Measurements from ENCODE around the gene CBX1.
"Not testable (repeated sequence)": the region's sequence is repeated elsewhere in the genome, so short reads cannot be mapped to it uniquely, and the experiment has no call there.

CBX1 gene

DNA sequence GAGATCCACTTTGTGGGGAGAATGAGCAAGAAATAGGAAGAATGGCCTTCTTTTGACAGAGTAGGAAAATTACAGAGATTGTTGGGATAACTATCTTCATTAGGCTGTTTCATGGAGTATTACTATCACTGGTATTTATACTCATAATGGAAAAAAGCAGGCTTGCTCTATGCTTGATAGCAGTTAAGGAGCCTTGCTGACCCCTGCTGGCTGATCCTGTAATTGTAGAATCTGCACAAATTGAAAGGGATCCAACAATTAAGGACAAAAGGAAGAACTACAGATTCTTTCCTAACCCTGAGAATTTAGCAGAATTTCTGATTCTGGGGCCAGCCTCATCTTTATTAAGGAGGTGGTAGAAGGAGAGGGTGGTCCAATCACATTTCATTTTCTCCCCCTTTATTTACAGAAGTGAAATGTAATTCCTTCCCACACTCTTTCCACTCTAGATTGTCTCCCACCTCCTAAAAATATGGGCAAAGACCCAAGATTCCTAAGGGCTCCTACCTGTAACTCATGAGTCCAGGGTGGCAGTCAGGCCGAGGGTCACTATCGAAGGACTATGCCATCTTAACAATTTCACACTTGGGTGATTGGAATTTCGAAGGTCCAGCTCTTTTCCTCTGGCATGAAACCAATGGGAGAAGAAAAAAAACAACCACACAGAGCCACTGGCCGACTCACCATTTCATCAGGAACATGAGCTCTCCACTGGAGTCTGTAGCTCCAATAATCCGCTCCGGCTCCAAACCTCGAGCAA lies 26.8 kb downstream of the CBX1 start:
- DNase-seq = peak in 40 of 58 donors; percentile 6 to 83 (median 40)

DNA sequence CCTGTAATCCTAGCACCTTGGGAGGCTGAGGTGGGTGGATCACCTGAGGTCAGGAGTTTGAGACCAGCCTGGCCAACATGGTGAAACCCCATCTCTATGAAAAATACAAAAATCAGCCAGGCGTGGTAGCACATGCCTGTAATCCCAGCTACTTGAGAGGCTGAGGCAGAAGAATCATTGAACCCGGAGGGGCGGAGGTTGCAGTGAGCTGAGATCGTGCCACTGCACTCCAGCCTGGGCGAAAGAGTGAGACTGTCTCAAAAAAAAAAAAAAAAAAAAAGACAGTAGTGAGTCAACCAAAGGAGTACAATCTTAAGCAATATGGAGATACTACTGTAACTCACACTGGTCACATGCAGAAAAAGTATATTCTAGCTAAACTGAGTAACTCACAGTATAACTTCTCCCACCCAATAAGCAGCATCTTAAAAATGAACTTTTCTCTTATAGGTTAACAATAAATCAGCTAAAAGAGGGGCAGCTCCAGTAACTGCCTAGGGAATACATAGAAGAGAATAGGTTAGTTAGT lies 27.6 kb downstream of the CBX1 start:
- DNase-seq = not testable (repeated sequence)

DNA sequence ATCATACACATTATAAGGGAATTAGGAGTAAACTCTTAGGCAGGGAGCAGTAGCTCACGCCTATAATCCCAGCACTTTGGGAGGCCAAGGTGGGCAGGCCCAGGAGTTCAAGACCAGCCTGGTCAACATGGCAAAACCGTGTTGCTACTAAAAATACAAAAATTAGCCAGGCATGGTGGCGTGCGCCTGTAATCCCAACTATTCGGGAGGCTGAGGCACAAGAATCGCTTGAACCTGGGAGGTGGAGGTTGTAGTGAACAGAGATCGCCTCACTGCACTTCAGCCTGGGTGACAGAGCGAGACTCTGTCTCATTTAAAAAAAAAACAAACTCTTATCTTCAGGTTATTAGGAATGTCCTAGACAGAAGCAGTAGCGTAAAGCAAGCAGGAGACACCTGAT lies 28.5 kb downstream of the CBX1 start:
- not testable (repeated sequence) for DNase-seq

DNA sequence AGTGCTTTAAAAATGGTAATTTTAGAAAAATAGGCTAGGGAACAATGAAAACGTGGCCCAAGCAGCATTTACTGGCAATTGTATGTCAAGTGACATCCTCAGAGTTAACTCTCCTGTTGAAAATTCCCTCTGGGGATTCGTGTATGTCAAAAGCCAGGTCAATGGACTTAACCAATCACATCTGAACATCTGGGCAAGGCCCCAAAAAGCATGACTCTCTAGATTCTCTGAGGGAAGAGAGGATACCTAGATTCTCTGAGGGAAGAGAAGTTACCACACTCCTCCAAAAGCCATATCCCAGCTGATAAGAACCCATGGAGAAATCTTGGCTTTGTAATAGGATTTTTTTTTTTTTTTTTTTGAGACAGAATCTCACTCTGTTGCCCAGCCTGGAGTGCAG lies 29.6 kb downstream of the CBX1 start:
- DNase-seq = no peak

DNA sequence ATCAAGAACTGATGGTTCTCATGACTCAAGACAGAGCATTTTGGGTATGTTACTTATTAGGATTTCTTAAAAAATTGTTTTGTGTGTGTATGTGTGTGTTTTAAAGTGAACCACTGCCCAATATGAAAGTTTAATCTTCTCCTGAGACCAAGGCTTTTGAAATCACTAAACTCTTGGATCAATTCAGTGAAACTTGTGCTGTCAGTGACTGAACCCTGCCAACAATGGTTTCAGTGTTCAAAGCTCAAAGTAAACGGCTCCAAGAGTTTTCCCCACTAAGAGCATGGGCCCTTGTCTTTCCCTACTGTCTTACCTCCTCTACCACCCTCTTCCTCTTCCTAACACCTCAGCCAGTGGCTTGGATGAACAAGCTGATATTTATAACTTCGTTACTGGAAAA lies 31.1 kb downstream of the CBX1 start:
- DNase-seq = no peak

DNA sequence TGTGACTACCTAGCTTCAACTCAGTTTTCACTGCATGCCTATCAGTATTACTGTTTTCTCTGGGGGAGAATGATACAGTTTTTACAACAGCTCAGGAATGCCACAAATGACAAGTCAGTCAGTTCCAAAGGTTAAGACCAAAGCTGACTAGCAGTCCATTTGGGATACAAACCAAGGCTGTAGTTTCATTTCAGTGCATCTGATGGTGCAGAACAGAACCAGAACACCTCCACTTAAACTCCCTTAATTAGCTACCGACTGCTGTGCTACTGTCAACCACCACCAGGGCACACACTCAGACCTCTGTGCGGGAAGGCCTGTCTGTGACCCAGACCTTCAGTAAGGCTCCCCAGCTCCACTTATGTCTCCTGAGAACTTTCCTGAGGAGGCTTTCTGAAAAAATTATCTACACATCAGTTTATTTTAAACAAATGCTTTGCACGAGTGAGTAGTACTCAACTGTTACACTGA lies 32.8 kb downstream of the CBX1 start:
- no peak for DNase-seq

DNA sequence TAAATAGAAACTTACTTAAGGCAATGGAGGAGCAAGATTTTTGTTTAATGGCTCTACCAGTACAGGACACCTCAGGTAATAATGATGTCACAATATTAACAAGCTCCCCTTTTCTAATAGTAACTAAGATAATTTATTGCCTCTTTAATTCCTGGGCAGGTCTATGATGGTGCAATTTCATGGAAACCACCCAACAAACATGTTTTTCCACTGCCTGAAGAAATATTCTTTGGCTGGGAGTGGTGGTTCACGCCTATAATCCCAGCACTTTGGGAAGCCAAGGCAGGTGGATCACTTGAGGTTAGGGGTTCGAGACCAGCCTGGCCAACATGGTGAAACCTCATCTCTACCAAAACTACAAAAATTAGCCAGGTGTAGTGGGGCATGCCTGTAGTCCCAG lies 33.5 kb downstream of the CBX1 start:
- not testable (repeated sequence) for DNase-seq

DNA sequence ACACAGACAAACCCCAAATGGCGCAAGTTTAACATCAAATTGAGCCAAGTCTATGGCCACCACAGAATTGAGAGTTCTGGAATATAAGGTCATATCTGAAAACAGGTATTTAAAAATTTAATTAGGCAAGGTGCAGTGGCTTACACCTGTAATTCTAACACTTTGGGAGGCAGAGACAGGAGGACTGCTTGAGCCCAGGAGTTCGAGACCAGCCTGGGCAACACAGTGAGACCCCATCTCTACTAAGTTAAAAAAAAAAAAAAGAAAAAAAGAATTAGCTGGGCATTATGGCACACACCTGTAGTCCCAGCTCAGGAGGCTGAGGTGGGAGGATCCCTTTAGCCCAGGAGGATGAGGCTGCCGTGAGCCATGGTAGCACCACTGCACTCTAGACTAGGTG lies 34.0 kb downstream of the CBX1 start:
- no peak for DNase-seq

DNA sequence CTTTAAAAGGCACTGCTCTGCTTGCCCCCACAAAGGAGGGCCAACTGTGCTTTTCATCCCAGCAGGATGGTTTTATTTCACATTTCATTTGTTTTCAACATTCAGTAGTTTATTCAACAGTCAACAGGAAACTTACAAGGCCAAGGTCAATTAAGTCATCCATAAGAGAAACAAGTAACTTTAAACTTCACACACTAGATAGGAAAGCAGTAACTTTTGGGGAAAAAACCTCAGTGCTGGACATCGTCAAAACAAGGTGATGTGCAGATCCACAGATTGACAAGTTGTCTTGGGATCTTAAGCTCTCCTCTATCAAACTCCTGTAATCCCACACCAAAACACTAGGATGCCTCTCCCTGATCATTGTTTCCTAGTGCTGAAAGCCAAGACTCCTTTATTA lies 34.6 kb downstream of the CBX1 start:
- no peak for DNase-seq

DNA sequence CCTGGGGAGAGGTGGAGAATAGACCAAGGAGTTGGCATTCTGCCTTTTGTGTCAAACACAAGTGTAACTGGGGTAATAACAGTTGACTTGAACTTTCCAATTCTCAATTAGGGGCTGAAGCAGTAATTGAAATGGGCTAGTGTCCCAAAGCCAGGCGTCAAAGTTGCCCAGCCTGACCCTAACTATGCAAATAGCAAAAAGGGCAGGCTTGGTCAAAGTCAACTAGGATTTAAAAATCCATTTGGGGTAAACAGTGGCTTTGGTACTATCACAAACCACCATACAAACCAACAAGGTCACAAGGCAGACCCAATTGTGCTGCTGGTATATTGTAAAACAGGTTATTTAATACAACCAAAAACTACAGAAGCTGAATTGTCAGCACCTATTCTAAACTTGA lies 35.1 kb downstream of the CBX1 start:
- no peak for DNase-seq

DNA sequence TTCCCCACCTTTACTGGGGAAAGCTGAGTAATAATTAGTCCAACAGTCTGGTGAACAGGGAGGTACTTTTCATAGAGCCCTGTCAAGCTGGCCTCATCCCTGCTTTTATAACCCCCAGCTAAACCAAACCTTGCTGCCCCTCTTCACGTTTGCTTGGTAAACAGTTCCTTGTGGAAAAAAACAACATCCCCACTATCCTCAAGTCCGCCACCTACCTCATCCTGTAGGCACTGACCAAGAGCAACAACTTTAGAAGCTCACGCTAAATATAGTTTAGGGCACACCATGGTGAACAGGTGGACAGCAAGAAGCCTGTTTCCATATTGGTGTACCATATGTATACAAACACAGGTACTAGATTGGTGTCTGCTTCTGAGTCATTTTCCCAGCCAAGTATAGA lies 36.6 kb downstream of the CBX1 start:
- no peak for DNase-seq

DNA sequence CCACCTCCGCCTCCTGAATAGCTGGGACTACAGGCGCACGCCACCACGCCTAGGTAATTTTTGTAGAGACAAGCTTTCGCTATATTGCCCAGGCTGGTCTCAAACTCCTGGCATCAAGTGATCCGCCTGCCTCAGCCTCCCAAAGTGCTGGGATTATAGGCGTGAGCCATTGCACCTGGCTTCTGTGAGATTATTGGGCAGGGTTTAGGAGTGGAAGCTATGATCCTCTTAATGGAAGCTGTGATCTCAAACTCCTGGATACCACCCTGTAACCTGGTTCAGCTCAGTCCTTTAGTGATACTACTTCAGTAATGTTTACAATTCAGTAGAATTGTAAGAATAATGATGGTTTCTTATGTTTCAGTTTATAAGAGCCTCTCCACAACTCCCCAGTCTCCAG lies 39.0 kb downstream of the CBX1 start:
- DNase-seq = no peak

DNA sequence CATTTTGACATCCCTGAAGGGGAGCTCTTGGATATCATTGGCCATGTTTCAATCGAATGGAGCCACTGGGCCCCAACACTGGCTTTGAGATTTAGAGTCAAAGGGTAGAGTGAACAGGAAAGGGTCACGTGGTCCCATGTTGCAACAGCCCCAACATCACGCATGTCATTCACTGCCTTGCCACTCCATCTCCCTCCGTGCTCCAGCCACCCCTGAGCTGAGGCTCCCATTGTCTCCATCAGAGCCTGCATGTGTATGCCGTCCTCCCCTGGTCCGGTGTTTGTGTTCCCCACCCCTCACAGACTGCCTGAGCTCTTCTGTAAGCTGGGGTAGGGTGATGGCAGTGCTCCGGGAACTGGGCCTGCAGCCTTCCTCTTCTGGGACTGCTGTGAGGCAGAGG lies 41.0 kb downstream of the CBX1 start:
- no peak for DNase-seq

DNA sequence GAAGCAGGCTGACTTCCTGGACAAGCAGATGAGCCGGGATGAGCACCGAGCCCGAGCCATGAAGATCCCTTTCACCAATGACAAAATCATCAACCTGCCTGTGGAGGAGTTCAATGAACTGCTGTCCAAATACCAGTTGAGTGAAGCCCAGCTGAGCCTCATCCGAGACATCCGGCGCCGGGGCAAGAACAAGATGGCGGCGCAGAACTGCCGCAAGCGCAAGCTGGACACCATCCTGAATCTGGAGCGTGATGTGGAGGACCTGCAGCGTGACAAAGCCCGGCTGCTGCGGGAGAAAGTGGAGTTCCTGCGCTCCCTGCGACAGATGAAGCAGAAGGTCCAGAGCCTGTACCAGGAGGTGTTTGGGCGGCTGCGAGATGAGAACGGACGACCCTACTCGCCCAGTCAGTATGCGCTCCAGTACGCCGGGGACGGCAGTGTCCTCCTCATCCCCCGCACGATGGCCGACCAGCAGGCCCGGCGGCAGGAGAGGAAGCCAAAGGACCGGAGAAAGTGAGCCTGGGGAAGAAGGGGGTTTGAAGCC lies 42.1 kb downstream of the CBX1 start:
- no peak for DNase-seq

DNA sequence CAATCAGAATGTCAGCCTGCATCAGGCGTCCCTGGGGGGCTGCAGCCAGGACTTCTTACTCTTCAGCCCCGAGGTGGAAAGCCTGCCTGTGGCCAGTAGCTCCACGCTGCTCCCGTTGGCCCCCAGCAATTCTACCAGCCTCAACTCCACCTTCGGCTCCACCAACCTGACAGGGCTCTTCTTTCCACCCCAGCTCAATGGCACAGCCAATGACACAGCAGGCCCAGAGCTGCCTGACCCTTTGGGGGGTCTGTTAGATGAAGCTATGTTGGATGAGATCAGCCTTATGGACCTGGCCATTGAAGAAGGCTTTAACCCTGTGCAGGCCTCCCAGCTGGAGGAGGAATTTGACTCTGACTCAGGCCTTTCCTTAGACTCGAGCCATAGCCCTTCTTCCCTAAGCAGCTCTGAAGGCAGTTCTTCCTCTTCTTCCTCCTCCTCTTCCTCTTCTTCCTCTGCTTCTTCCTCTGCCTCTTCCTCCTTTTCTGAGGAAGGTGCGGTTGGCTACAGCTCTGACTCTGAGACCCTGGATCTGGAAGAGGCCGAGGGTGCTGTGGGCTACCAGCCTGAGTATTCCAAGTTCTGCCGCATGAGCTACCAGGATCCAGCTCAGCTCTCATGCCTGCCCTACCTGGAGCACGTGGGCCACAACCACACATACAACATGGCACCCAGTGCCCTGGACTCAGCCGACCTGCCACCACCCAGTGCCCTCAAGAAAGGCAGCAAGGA lies 42.7 kb downstream of the CBX1 start:
- no peak for DNase-seq

DNA sequence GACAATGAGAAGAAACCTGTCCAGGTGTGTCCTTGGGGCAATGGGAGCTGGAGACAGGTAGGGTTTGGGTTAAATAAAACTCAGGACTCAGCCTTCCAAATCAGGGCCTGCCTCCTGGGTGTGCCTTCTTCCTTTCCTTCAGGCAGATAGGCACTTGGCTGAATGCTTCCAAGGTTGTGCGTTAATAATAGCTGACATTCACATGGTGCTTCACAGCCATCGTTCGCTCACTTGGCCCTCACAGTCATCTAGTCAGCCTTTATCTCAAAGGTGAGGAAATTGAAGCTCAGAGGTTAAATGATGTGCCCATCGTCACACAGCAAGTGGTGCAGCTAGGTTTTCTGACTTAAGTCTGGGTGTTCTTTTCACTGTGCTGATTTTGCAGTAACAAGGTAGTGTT lies 43.7 kb downstream of the CBX1 start:
- DNase-seq = no peak

DNA sequence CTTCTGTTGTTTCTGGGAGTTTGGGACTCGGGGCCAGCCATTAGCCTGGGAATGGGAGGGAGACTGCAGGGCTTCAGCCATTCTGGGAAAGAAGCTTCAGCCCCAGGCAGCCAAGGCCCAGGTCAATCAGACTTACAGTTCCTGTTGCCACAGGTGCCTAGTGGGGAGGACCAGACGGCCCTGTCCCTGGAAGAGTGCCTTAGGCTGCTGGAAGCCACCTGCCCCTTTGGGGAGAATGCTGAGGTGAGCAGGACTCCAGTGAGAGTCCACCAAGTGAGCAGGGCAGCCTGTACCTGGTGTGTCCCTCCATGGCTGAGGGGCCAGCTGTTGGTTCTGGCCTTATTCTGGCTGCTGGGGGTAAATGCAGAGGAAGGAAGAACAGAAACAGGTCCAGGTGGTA lies 44.4 kb downstream of the CBX1 start:
- no peak for DNase-seq

DNA sequence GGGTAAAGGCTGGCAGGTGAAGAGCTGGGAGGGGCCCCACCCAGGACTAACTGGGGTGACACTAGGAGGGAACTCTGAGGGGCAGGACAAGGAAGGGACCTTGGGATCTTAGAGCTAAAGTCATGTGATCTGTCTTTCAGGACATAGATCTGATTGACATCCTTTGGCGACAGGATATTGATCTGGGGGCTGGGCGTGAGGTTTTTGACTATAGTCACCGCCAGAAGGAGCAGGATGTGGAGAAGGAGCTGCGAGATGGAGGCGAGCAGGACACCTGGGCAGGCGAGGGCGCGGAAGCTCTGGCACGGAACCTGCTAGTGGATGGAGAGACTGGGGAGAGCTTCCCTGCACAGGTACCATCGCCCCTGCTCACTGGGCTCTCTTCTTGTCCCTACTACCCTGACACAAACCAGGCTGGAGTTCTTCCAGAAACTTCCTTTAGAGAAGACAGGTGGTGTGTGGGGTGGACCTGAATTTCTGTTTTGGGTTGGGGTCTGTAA lies 45.0 kb downstream of the CBX1 start:
- no peak for DNase-seq

DNA sequence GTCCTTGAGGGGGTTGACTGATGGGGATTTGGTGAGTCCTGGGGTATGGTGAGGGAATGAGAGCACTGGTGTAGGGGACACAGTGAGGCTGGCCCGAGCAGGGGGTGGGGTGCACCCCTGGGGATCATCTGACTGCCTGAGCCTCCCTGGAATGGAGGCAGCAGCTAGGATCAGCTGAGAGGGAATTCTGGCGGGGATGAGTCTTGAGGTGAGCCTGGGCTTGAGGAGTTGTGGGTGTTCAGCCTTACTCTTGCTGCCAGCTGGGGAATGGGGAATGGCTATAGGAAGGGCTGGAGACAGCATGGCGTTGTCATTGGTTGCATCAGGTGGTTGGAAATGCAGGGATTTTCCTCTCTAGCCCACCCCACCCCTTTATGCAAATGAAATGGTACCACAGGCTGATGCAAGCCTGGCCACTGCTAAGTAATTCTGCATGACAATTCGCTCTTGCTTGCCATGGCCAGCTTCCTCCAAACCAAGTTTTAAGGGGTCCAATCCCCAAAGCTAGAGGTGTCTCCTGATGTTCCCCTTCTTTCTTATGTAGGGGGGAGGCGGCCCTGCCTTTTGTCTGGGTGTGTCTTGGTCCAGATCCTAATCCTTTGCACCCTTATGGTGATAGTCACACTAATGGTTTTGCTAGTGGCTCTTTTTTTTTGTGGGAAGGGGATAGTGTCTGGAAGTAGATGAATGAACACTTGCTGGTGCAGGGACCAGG lies 45.6 kb downstream of the CBX1 start:
- peak in 5 of 58 donors; percentile 22 to 35 (median 29) for DNase-seq

DNA sequence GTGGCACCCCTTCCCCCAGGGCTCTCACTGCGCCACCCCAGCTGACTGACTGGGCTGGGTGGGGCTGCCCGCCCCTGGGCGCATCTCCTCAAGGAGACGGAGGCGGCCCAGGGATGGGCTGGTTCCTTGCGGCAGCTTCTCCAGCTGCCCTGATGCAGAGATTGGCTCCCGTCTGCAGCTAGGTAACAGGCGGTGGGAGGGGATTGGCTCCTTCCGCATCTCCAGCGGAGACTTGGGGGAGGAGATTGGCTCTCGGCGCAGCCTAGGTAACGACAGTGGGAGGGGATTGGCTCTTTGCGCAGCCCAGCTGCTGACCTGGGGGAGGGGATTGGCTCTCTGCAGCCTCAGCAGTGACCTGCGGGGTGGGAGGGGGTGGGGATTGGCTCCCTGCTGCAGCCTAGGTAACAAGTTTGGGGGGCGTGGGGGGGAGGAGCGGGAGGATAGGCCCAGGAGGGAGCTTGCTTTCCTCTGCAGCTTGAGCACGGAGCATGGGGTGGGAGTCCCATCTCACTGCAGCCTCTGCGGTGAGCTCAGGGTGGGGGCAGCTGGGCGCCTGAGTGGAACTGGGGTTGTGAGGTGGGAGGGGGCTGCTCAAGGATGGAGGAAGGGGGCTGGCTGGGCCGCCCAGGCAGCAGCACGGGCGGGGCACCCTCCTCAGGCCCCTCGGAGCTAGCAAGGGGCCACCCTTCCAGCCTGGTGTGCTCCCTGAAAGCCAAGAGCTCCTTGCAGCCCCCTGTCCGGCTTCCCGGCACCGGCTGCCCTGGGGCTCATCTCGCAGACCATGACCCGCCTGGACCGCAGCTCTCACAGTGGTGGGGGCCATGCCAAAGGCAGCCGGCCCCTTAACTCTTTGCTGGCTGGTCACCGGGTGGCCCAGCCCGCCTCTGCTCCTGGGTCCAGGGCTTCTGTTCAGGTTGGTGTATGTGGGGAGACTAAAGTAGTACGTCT lies 46.8 kb downstream of the CBX1 start:
- DNase-seq = peak in 55 of 58 donors; percentile 24 to 94 (median 74)

Measured in anterior cingulate cortex (tissue), 58 donors.